SK-N-SH (cell line): ENCODE results near the gene REEP3. TPM values are rescaled to one million over a fixed set of nuclear protein-coding genes. Genes with fewer than 3 reads are reported as not detected.

Experiments
- CTCF ChIA-PET: fragments of 300-600, 350-600 bp; formaldehyde crosslinking; extraction: SDS; loops from one replicate; lab custom pipeline; 2021; lab: Yijun Ruan, JAX
- POLR2A ChIA-PET: fragments of 350-600 bp; sonication (Branson Sonifier 250); formaldehyde crosslinking; extraction: SDS; loops from one replicate; lab custom pipeline; 2020; ENCODE audit warnings: antibody characterized with exemption, inconsistent platforms; lab: Yijun Ruan, JAX
- DNase-seq: peaks from one replicate; pipeline ENCODE4 v3.0.0; 2012
- H2AFZ ChIP-seq: fragments of 200-600 bp; sonication (generic); 2 replicates; pipeline ENCODE4 v1.8.1; 2016; ENCODE audit warnings: antibody characterized with exemption, mild to moderate bottlenecking, low read depth
- H3F3A ChIP-seq: fragments of 200-600 bp; sonication (generic); replicated peaks from 2 replicates; pipeline ENCODE3; 2016; ENCODE audit warnings: antibody characterized with exemption, mild to moderate bottlenecking; ENCODE audit not compliant: insufficient read depth
- H3K27ac ChIP-seq, 2 experiments: fragments of 200-500 bp in 1 of 2; fragments of 200-600 bp in 1 of 2; sonication (Bioruptor generic) in 1 of 2; sonication (generic), shearing (Covaris generic) in 1 of 2; 2 replicates each; pipeline versions ENCODE4 v1.5.1 to v1.6.1; 2014 to 2016; ENCODE audit warnings: low read depth in 2 of 2, inconsistent platforms in 1 of 2, low read length in 1 of 2, mild to moderate bottlenecking in 1 of 2, mixed read lengths in 1 of 2
- H3K27me3 ChIP-seq: fragments of 200-600 bp; sonication (generic), shearing (Covaris generic); 2 replicates; pipeline ENCODE4 v1.6.1; 2016; ENCODE audit warnings: mixed run types; ENCODE audit not compliant: insufficient read depth
- H3K36me3 ChIP-seq, 2 experiments: fragments of 200-500 bp in 1 of 2; fragments of 200-600 bp in 1 of 2; sonication (Bioruptor generic) in 1 of 2; sonication (generic) in 1 of 2; replicated peaks in 1 of 2; 2 replicates each; pipeline versions ENCODE3 to v1.5.1; 2014 to 2016; ENCODE audit warnings: low read length in 1 of 2, mild to moderate bottlenecking in 1 of 2; ENCODE audit not compliant: insufficient read depth in 2 of 2, control insufficient read depth in 1 of 2
- H3K4me1 ChIP-seq, 2 experiments: fragments of 200-500 bp in 1 of 2; fragments of 200-600 bp in 1 of 2; sonication (Bioruptor generic) in 1 of 2; sonication (generic), shearing (Covaris generic) in 1 of 2; 2 replicates each; pipeline versions ENCODE4 v1.5.1 to v1.6.1; 2014 to 2016; ENCODE audit warnings: low read depth in 1 of 2, low read length in 1 of 2, mixed run types in 1 of 2; ENCODE audit not compliant: insufficient read depth in 2 of 2, control insufficient read depth in 1 of 2
- H3K4me2 ChIP-seq: fragments of 200-600 bp; sonication (generic), shearing (Covaris generic); 2 replicates; pipeline ENCODE4 v1.6.1; 2017; ENCODE audit warnings: mixed run types
- H3K4me3 ChIP-seq, 2 experiments: fragments of 200-500 bp in 1 of 2; fragments of 200-600 bp in 1 of 2; sonication (Bioruptor generic) in 1 of 2; sonication (generic), shearing (Covaris generic) in 1 of 2; 2 replicates each; pipeline versions ENCODE4 v1.5.1 to v1.8.1; 2014 to 2016; ENCODE audit warnings: low read depth in 2 of 2, inconsistent platforms in 1 of 2, low read length in 1 of 2, mild to moderate bottlenecking in 1 of 2, mixed read lengths in 1 of 2, moderate library complexity in 1 of 2
- H3K79me2 ChIP-seq: fragments of 200-600 bp; sonication (generic); 2 replicates; pipeline ENCODE4 v1.8.1; 2017; ENCODE audit warnings: mild to moderate bottlenecking; ENCODE audit not compliant: insufficient read depth
- H3K9ac ChIP-seq: fragments of 200-600 bp; sonication (generic); 2 replicates; pipeline ENCODE4 v1.6.1; 2017; ENCODE audit warnings: mixed run types
- H3K9me2 ChIP-seq: fragments of 200-600 bp; sonication (generic); 2 replicates; pipeline ENCODE4 v1.6.1; 2017; ENCODE audit warnings: mixed run types
- H3K9me3 ChIP-seq: fragments of 200-600 bp; sonication (generic); 2 replicates; pipeline ENCODE4 v1.6.1; 2017; ENCODE audit warnings: mixed run types, mild to moderate bottlenecking, moderate library complexity
- H4K20me1 ChIP-seq: fragments of 200-600 bp; sonication (generic); 2 replicates; pipeline ENCODE4 v1.6.1; 2017; ENCODE audit warnings: mild to moderate bottlenecking, mixed run types; ENCODE audit not compliant: insufficient read depth
- EP300 ChIP-seq, 2 experiments: IDR thresholded peaks; 2 replicates each; pipeline versions ENCODE4 v1.4.0 to v1.6.1; 2012; ENCODE audit warnings: borderline replicate concordance in 1 of 2, low read depth in 1 of 2, low read length in 1 of 2
- EZH2phosphoT487 ChIP-seq: fragments of 200-600 bp; sonication (generic); IDR thresholded peaks from 2 replicates; pipeline ENCODE4 v1.6.1; 2017; ENCODE audit warnings: low read depth, mixed run types, mild to moderate bottlenecking, antibody characterized with exemption, moderate library complexity, borderline replicate concordance
- FOSL2 ChIP-seq: IDR thresholded peaks from 2 replicates; pipeline ENCODE4 v1.4.0; 2012; ENCODE audit warnings: low read depth, mild to moderate bottlenecking, moderate library complexity, borderline replicate concordance
- FOXM1 ChIP-seq: IDR thresholded peaks from 2 replicates; pipeline ENCODE4 v1.4.0; 2012; ENCODE audit warnings: low read depth, mild to moderate bottlenecking
- IRF3 ChIP-seq: fragments of 150-350 bp; IDR thresholded peaks from 2 replicates; pipeline ENCODE4 v1.6.1; 2016; ENCODE audit warnings: mild to moderate bottlenecking, low read depth, low read length
- MXI1 ChIP-seq: IDR thresholded peaks from 2 replicates; pipeline ENCODE4 v1.6.1; 2012; ENCODE audit warnings: mild to moderate bottlenecking, low read depth, low read length, improper control_type of control experiment
- NFIC ChIP-seq: IDR thresholded peaks from 2 replicates; pipeline ENCODE4 v1.4.0; 2012; ENCODE audit warnings: borderline replicate concordance
- RCOR1 ChIP-seq: fragments of 150-350 bp; IDR thresholded peaks from 2 replicates; pipeline ENCODE4 v1.6.1; 2017; ENCODE audit warnings: antibody characterized with exemption, low read length
- SIN3A ChIP-seq: IDR thresholded peaks from 2 replicates; pipeline ENCODE4 v1.6.1; 2012; ENCODE audit warnings: low read depth, mild to moderate bottlenecking, low read length, moderate library complexity, borderline replicate concordance
- USF1 ChIP-seq: IDR thresholded peaks from 2 replicates; pipeline ENCODE4 v1.4.0; 2012; ENCODE audit warnings: low read depth, borderline replicate concordance
- USF2 ChIP-seq: fragments of 150-350 bp; IDR thresholded peaks from 2 replicates; pipeline ENCODE4 v1.6.1; 2017; ENCODE audit warnings: antibody characterized with exemption, low read length, low read depth, borderline replicate concordance
- YY1 ChIP-seq: IDR thresholded peaks from 2 replicates; pipeline ENCODE4 v1.4.0; 2012; ENCODE audit warnings: low read depth, mild to moderate bottlenecking
- WGBS: methylation state at CpG from one replicate; pipeline ENCODE4 v1.1.6; 2017; ENCODE audit warnings: low lambda C conversion rate; 5-methylcytosine and 5-hydroxymethylcytosine counted together
- polyA plus RNA-seq, 3 experiments: library from polyadenylated mRNA; depleted of rRNA; stranded (reverse); fragments of >200 nt; gene quantifications; 2 replicates each; pipeline ENCODE4 v1.2.3, GENCODE V29; 2012
- TF ChIP-seq, protein P1 (sequence below): IDR thresholded peaks from 2 replicates; pipeline ENCODE4; 2012
- TF ChIP-seq, protein P2 (sequence below): fragments of 200-600 bp; sonication (generic); IDR thresholded peaks from 2 replicates; pipeline ENCODE4 v1.6.1; 2017; ENCODE audit warnings: antibody characterized with exemption, mild to moderate bottlenecking, moderate library complexity
- TF ChIP-seq, protein P3 (sequence below): IDR thresholded peaks from 2 replicates; pipeline ENCODE4 v1.4.0; 2012; ENCODE audit warnings: low read depth

The REEP3 gene
- polyA plus RNA-seq, 1 of the 3 experiments (the other 2 are of a cell fraction): 7.6 TPM

DNA sequence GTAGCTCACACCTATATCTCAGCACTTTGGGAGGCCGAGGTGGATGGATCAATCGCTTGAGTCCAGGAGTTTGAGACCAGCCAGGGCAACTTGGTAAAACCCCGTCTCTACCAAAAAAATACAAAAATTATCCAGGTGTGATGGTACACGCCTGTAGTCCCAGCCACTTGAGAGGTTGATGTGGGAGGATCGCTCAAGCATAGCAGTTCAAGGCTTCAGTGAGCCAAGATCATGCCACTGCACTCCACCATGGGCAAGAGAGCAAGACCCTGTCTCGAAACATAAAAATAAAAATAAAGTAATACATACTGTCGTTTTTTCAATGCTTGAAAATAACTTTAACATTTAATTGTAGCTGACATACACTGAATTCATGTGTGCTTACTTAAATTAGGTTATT is 57.3 kb downstream of the REEP3 start:
- Histone ChIP-seq H3K79me2 (no peaks in the 10 kb centered on the region), H3K27ac (no peak overlapping the region)
- POLR2A ChIA-PET: no interaction called here

More for the DNA sequence above, 57.3 kb downstream of the REEP3 start:
- WGBS: 86% methylated on average over 7 of the region's 7 CpGs
- Histone ChIP-seq H3K4me2 (no peak overlapping the region), H2AFZ (no peak overlapping the region), H3K27me3 (no peaks in the 10 kb centered on the region), H3K9ac (no peak overlapping the region), H3K4me3 (no peak overlapping the region), H3K36me3 (peaks cover 7 to 15% of the 10 kb centered on the region in 2 experiments), H3K9me3 (no peaks in the 10 kb centered on the region), H4K20me1 (no peaks in the 10 kb centered on the region), H3K9me2 (no peaks in the 10 kb centered on the region), H3F3A (peaks cover 8% of the 10 kb centered on the region), H3K4me1 (peaks cover 4 to 7% of the 10 kb centered on the region in 2 experiments; a peak in 3 of 4 replicates)
- CTCF ChIA-PET: interaction anchor here (0.6 to 2.2 kb wide), 2 partner anchors 38 to 322 kb away, joined by 3 to 7 read pairs; no protein-coding TSS in a partner anchor
- DNase-seq: no peak
- TF ChIP-seq USF2 (no peak), SIN3A (no peak), EZH2phosphoT487 (no peak), YY1 (no peak), RCOR1 (no peak), MXI1 (no peak), NFIC (no peak), FOSL2 (no peak), IRF3 (no peak), EP300 (IDR thresholded peaks at IDR 0.05; ENCODE audit: borderline replicate concordance in 1 of 2, low read depth in 1 of 2, low read length in 1 of 2) (no peak), USF1 (no peak), FOXM1 (no peak)
- TF ChIP-seq, protein P1, sequence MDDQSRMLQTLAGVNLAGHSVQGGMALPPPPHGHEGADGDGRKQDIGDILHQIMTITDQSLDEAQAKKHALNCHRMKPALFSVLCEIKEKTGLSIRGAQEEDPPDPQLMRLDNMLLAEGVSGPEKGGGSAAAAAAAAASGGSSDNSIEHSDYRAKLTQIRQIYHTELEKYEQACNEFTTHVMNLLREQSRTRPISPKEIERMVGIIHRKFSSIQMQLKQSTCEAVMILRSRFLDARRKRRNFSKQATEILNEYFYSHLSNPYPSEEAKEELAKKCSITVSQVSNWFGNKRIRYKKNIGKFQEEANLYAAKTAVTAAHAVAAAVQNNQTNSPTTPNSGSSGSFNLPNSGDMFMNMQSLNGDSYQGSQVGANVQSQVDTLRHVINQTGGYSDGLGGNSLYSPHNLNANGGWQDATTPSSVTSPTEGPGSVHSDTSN: no peak
- TF ChIP-seq, protein P2, sequence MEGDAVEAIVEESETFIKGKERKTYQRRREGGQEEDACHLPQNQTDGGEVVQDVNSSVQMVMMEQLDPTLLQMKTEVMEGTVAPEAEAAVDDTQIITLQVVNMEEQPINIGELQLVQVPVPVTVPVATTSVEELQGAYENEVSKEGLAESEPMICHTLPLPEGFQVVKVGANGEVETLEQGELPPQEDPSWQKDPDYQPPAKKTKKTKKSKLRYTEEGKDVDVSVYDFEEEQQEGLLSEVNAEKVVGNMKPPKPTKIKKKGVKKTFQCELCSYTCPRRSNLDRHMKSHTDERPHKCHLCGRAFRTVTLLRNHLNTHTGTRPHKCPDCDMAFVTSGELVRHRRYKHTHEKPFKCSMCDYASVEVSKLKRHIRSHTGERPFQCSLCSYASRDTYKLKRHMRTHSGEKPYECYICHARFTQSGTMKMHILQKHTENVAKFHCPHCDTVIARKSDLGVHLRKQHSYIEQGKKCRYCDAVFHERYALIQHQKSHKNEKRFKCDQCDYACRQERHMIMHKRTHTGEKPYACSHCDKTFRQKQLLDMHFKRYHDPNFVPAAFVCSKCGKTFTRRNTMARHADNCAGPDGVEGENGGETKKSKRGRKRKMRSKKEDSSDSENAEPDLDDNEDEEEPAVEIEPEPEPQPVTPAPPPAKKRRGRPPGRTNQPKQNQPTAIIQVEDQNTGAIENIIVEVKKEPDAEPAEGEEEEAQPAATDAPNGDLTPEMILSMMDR: no peak
- TF ChIP-seq, protein P3, sequence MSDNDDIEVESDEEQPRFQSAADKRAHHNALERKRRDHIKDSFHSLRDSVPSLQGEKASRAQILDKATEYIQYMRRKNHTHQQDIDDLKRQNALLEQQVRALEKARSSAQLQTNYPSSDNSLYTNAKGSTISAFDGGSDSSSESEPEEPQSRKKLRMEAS: no peak
